SW 1271 (cell line): ENCODE measurements around the gene MORF4L1.
"Not testable (repeated sequence)": the region's sequence is repeated elsewhere in the genome, so short reads cannot be mapped to it uniquely, and the experiment has no call there.

Experiments
- DNase-seq, 2 experiments: peaks; one replicate each; lab custom pipeline; 2025; lab: John Stamatoyannopoulos, UW

MORF4L1 gene

GRCh38 chr15:78859971-78860719, 12.5 kb upstream of the MORF4L1 start:
- peak; percentile 82 to 91 for DNase-seq

DNA sequence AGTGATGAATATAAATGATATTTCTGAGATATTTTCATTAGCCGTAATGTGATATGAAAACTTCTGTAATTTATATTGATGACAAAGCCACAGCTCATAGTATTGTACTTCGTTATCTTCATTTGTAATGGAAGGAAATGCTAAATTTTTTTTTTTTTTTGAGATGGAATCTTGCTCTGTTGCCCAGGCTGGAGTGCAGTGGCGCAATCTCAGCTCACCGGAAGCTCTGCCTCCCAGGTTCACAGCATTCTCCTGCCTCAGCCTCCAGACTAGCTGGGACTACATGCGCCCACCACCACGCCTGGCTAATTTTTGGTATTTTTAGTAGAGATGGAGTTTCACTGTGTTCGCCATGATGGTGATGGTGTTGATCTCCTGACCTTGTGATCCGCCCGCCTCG, 7.1 kb upstream of the MORF4L1 start:
- DNase-seq = not testable (repeated sequence)

DNA sequence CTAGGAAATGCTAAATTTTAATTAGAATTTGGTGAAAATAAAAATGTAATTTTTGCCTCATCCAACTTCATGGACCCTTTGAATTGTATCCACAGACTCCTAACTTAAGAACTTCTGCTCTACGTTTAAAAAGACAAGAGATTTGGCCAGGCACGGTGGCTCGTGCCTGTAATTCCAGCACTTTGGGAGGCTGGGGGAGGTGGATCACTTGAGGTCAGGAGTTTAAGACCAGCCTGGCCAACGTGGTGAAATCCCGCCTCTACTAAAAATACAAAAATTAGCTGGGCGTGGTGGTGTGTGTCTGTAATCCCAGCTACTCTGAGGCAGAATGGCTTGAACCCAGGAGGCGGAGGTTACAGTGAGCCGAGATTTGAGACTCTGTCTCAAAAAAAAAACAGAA, 6.7 kb upstream of the MORF4L1 start:
- not testable (repeated sequence) for DNase-seq

GRCh38 chr15:78866803-78867202, 5.9 kb upstream of the MORF4L1 start:
- DNase-seq = no peak

GRCh38 chr15:78868366-78868765, 4.3 kb upstream of the MORF4L1 start:
- DNase-seq = no peak

- DNase-seq = not testable (repeated sequence)
Measured at GRCh38 chr15:78871483-78872127, 1.1 kb upstream of the MORF4L1 start.

DNA sequence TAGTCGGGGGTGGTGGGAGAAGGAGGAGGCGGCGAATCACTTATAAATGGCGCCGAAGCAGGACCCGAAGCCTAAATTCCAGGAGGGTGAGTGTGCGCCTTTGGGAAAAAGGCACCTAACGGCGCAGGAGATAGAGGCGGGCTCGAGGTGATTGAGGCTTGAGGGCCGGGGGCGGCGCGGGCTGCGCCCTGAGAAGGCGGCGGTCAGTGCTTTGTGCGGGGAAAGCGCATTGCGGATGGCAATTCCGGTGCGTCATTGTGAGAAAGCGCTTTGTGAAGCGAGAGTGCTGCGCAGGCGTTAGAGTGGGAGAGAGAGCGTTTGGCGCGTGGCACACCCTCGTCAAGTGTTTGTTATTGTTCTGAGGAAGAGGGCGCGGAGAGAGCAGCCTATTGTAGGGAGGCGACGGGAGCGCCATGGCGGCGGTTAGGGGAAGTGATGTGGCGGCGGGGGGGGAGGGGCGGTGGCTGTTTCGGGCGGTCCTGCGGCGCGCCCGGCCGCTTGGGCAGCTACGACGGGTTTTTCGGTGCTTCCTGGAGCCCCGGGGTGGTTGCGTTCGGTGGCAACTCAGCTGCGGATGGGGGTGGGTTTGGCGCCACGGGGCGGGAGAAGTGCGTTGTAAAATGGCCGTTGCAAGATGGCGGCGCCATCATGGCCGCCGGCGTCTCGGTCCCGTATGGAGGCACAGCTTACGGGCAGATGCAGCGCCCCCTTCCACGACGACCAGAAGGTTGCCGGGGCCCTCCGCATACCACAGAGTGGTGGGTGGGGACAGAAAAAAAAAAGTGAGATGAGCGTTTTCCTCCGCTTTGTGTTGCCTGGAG, 492 bp downstream of the MORF4L1 start:
- peak; percentile 68 to 93 for DNase-seq

- peak in 1 of 2 experiments; percentile 72 for DNase-seq
Measured at GRCh38 chr15:78873793-78874765, 1.4 kb downstream of the MORF4L1 start.

DNA sequence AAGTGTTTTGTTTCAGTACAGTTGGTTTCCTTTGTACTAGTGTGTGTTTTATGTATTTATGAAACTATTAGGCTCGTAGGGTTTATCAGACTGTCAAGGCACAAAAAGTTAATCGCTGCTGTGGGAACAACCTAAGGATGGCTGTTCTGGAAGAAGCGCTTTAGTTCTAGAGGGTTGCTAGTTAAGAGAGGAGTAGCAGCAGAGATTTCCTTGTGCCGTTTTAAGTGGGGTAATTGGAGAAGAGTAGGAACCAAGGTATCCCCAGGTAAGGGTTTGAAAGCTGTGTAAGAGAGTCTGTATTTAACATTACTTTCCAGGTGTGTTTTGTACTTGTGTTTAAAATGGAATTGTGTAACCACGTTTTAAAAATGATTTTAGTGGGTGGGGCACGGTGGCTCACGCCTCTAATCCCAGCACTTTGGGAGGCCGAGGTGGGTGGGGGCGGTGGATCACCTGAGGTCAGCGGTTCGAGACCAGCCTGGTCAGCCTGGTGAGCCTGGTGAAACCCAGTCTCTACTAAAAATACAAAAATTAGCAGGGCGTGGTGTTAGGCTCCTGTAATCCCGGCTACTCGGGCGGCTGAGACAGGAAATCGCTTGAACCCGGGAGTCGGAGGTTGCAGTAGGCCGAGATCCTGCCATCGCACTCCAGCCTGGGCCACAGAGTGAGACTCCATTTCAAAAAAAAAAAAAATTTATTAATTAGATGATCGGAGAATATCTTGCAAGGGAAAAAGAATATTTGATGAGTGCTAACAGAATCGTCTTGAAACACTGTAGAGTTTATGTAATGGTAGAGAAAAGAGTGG, 2.6 kb downstream of the MORF4L1 start:
- DNase-seq = no peak

DNA sequence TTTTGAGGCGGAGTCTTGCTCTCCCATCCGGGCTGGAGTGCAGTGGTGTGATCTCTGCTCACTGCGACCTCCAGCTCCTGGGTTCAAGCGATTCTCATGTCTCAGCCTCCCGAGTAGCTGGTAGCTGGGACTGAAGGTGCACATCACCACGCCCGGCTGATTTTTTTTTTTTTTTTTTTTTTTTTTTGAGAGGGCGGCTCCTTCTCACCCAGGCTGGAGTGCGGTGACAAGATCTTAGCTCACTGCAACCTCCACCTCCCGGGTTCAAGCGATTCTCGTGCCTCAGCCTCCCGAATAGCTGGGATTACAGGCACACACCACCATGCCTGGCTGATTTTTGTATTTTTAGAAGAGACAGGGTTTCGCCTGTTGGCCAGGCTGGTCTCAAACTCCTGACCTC, 4.3 kb downstream of the MORF4L1 start:
- DNase-seq = not testable (repeated sequence)

GRCh38 chr15:78878356-78878755, 5.7 kb downstream of the MORF4L1 start:
- no peak for DNase-seq

DNA sequence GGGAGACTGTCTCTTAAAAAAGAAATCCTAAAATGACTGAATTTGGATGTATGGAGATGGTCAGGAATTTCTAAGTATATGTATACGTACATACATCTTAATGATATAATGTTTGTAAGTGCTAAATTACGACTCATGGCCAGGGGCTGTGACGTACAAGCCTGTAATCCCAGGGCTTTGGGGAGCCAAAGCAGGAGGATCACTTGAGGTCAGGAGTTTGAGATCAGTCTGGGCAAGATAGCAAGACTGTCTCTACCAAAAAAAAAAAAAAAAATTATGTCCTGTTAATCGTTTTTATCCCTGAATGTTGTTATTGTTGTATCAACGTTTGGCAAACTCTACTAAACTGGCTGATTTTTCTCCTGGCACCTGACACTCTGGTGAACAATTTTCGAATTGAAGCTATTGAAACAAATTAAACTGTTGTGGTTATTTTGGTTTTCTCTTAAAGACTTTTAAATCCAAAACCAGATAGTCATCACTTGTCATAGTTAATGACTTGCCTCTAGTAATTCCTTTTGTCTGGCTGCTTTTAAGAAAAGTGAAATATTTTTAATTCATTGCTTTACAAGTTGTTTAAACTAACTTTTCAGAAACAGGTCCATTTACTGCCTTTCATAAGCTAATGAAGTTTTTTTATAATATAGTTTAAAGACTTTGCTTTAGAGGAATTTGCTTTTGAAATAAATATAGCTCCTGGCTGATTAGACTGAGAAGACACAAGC, 7.0 kb downstream of the MORF4L1 start:
- no peak for DNase-seq

- peak in 1 of 2 experiments; percentile 18 for DNase-seq
Measured at GRCh38 chr15:78880242-78880533, 7.5 kb downstream of the MORF4L1 start.

- no peak for DNase-seq
Measured at GRCh38 chr15:78880813-78881212, 8.1 kb downstream of the MORF4L1 start.

GRCh38 chr15:78881681-78882080, 9.0 kb downstream of the MORF4L1 start:
- no peak for DNase-seq

DNA sequence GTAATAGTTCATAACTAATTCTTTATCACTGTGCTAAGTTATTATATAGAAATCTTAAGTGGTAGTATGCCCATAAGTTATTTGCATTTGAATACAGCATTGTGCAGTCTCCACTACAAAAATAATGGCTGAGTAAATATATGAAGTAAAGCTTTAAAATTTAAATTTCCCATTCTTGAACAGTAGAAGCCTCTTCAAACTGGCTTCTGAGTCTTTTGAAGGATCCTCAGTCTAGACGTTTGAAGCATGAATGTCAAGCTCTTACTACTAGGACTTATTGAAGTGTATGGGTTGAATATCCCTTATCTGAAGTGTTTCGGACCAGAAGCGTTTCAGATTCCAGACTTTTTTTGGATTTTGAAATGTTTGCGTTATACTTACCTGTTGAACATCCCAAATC, 16.3 kb downstream of the MORF4L1 start:
- no peak for DNase-seq

GRCh38 chr15:78893538-78893937, 20.8 kb downstream of the MORF4L1 start:
- DNase-seq = no peak

- no peak for DNase-seq
Measured at GRCh38 chr15:78895471-78895870, 22.8 kb downstream of the MORF4L1 start.

DNA sequence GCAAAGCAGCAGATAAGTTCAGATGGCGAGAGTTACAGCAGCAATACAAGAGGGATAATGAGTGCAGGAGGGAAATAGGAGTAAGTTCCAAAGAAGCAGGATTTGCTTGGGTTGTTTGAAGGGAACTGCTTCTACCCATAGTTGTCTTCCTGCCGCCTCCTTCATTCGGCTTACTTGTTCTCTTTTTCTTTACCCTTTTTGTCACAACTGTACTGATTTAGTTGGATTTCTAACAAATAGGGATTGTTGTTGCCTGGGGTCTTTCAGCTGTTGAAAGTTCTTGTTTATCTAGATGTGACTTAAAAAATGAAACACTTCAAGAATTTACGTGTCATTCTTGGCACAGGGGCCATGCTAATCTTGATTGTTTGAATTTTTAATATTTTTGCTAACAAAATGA, 25.9 kb downstream of the MORF4L1 start:
- DNase-seq = no peak
